ENCODE data around the gene USP10. TPM values are rescaled to one million over a fixed set of nuclear protein-coding genes. Genes with fewer than 3 reads are reported as not detected.
"Not testable (repeated sequence)": the region's sequence is repeated elsewhere in the genome, so short reads cannot be mapped to it uniquely, and the experiment has no call there.

USP10 gene
- total RNA-seq, 1 donor from 2014 or later = 33.7 TPM

DNA sequence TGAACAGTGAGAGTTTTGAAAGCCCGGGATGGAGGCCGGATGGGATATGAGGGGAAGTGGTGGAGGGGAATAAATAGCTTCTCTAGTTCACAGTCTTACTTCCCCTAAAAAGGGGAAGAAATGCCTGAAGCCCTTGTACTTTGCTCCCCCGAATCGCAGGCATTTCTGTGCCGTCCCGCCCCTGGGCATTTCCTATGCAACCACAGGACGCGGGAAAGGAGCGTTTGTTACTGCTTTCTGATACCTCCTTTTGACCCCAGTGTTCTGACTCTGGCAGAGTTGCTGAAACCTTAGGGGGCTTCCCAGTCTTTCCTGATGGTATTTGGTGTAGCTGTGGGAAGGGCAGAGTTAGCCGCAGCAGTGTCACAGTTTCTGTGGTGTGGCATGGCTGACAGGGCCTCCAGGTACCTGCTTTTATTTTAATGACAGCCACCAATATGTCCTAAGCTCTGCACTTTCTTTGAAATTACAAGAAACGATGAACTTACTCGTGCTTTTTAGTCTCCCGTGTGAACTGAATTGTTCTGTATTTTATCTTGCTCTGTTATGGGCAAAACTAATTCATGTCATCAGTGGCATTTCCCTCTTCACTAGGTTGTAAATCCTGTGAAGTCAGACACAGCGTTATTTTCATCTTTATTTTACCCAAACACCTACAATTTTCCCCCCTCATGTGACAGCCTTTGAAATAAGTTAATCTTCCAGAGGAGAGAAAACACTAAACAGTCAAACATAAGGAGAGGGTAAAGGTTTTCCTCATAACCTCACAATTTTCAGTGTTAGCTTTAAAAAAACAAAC lies 27.1 kb downstream of the USP10 start:
- Histone ChIP-seq H3K27me3 (ENCODE audit: control insufficient read depth, insufficient read depth, low read length) (no peaks in the 10 kb centered on the region), H3K36me3 (ENCODE audit: control insufficient read depth, insufficient read depth, low read length) (no peaks in the 10 kb centered on the region), H3K4me3 (ENCODE audit: low read depth, low read length) (no peak overlapping the region)
- no peak for DNase-seq (ENCODE audit: low read depth)
- TF ChIP-seq, protein P1, sequence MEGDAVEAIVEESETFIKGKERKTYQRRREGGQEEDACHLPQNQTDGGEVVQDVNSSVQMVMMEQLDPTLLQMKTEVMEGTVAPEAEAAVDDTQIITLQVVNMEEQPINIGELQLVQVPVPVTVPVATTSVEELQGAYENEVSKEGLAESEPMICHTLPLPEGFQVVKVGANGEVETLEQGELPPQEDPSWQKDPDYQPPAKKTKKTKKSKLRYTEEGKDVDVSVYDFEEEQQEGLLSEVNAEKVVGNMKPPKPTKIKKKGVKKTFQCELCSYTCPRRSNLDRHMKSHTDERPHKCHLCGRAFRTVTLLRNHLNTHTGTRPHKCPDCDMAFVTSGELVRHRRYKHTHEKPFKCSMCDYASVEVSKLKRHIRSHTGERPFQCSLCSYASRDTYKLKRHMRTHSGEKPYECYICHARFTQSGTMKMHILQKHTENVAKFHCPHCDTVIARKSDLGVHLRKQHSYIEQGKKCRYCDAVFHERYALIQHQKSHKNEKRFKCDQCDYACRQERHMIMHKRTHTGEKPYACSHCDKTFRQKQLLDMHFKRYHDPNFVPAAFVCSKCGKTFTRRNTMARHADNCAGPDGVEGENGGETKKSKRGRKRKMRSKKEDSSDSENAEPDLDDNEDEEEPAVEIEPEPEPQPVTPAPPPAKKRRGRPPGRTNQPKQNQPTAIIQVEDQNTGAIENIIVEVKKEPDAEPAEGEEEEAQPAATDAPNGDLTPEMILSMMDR (IDR thresholded peaks at IDR 0.05; ENCODE audit: insufficient read depth, low read length, severe bottlenecking) = no peak
- no peak for FAIRE-seq

DNA sequence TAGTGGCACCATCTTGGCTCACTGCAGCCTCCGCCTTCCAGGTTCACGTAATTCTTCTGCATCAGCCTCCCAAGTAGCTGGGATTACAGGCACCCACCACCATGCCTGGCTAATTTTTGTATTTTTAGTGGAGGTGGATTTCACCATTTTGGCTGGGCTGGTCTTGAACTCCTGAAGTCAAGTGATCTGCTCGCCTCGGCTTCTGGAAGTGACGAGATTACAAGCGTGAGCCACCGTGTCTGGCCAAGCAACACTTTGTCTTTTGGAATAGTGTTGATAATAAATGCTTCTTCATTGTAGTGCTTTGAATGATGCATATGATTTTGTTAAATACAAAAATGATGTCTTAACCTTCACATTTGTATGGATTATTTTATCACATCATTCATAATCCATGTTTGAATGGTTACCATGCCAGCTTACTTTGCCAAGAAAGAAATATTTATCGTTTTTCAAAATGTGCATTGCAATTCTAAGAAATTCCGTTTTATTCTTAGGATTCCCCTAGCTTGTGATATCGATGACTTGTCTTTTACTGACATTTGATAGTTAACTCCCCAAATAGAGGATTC lies 29.1 kb downstream of the USP10 start:
- DNase-seq (ENCODE audit: low read depth) (no peak), FAIRE-seq (no peak)
- H3K27me3 ChIP-seq (ENCODE audit: control insufficient read depth, insufficient read depth, low read length) = no peaks in the 10 kb centered on the region
- H3K4me3 ChIP-seq (ENCODE audit: low read depth, low read length) = no peak overlapping the region
- TF ChIP-seq, protein P1 (IDR thresholded peaks at IDR 0.05; ENCODE audit: insufficient read depth, low read length, severe bottlenecking) = no peak
- no peaks in the 10 kb centered on the region for H3K36me3 ChIP-seq (ENCODE audit: control insufficient read depth, insufficient read depth, low read length)

DNA sequence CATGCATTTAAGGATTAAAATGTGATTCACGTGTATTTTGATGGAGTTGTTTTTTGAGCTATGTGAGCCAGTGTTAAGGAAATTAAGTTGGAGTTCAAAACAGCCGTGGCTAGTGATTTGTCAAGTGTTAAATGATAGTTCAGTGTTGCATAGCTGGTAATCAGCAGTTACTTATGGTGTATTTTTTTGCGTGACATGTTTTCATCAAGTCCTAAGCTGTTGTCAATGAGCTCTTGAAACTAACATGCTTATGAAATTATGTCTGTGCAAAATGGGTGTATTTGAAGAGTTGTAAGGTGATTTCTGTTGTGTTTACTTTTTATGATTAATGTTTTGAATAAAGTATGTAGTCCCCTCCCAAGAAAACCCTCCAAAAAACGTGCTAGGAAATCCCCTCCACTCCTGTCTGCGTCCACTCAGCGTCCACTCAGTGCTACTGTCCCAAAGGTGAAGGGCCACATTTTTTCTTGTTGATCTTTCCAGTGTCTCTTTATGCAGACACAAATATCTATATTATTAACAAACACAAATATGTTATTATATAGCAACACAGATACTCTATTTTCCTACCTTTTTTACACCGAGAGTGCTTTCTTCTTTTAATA lies 30.0 kb downstream of the USP10 start:
- Histone ChIP-seq H3K4me3 (ENCODE audit: low read depth, low read length) (no peak overlapping the region), H3K27me3 (ENCODE audit: control insufficient read depth, insufficient read depth, low read length) (no peaks in the 10 kb centered on the region), H3K36me3 (ENCODE audit: control insufficient read depth, insufficient read depth, low read length) (peaks cover 1% of the 10 kb centered on the region)
- FAIRE-seq = no peak
- peak; percentile 34 for DNase-seq (ENCODE audit: low read depth)
- TF ChIP-seq, protein P1 (IDR thresholded peaks at IDR 0.05; ENCODE audit: insufficient read depth, low read length, severe bottlenecking) = no peak

DNA sequence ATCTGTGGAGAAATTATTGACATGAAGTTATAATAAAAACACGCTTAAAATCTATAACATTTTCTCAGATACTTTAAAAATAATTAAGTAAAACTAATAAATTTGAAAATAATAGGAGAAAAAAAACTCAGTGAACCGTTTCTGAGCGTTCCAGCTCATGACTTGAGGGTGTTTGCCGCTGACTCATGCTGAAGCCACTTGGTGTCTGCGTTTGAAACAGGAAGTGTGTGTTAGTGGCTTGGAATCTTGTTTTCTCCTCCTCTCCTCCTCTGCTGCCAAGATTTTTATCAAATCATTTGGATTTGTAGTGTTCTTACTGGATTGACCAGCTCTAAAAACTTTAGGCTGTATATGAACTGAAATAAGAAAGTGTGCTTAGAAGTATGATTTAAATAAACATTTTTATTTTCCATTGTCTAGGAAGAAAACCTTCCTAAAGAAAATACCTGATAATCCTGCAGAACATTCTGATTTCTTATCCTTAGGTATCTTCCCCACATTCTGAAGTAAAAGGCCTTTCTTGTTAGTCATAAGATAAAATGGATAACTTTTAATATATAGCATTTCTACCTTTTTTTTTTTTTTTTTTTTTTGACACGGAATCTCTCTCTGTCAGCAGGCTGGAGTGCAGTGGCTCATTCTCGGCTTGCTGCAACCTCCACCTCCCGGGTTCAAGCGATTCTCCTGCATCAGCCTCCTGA lies 30.8 kb downstream of the USP10 start:
- Histone ChIP-seq H3K4me3 (ENCODE audit: low read depth, low read length) (no peak overlapping the region), H3K36me3 (ENCODE audit: control insufficient read depth, insufficient read depth, low read length) (peaks cover 1% of the 10 kb centered on the region), H3K27me3 (ENCODE audit: control insufficient read depth, insufficient read depth, low read length) (no peaks in the 10 kb centered on the region)
- FAIRE-seq (no peak), DNase-seq (ENCODE audit: low read depth) (peak; percentile 92)
- TF ChIP-seq, protein P1 (IDR thresholded peaks at IDR 0.05; ENCODE audit: insufficient read depth, low read length, severe bottlenecking) = no peak

DNA sequence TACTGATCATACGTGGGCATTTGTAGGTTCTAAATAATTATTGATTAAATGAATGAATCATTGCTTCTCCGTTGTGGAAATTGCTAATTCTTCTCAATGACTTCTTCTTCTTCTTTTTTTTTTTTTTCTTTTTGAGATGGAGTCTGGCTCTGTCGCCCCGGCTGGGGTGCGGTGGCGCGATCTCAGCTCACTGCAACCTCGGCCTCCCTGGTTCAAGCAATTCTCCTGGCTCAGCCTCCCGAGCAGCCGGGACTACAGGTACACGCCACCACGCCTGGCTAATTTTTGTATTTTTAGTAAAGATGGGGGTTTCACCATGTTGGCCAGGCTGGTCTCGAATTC lies 32.5 kb downstream of the USP10 start:
- not testable (repeated sequence) for DNase-seq (ENCODE audit: low read depth); FAIRE-seq; H3K36me3 ChIP-seq (ENCODE audit: control insufficient read depth, insufficient read depth, low read length); H3K27me3 ChIP-seq (ENCODE audit: control insufficient read depth, insufficient read depth, low read length); H3K4me3 ChIP-seq (ENCODE audit: low read depth, low read length)

Data from bronchial epithelial cell (primary cell).